Measurements from ENCODE around the gene WIF1. TPM values are rescaled to one million over a fixed set of nuclear protein-coding genes. Genes with fewer than 3 reads are reported as not detected.
A peak's percentile ranks its signal among the peaks of the same experiment; 100 is the strongest.

Gene WIF1
- not detected in 2 replicates for total RNA-seq

DNA sequence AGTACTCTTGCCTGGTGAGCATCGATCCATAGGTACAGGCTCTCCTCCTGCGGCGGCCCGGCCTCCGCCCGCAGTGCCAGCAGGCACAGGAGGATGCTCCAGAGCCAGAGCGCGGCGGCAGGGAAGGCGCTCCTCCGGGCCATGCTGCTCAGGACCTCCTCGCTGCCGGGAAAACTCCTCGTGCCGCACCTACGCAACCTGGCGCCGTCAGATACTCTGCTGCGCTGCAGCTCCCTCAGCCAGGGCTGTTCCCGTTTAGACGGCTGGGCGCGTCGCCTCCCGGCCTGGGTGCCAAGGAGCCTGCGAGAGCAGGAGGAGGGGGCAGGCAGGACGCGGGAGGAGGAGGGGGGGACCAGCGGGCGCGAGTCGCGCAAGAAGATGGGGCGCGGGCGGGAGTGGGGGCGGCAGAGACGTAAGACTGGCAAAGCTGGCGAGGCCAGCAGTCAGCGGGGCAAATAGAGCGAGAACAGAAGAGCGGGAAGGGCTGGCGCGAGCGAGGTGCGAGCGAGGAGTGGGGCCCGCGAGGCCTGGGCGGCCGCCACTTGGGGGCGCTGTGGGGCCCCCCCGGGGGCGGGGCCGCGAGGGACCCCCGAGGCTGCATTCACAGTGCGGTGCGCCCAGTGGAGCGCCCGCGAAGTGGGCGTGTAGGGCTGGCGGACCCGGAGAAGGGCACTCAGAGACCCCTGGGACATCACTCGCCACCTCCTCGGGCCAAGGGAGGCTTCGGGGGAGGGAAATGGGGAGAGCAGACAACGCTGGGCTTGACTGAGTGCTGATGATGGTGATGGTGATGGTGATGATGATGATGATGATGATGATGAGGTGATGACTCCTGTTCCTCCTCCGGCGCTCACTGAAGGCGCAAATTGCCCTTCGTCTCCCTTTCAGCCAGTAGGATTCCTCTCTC is at the start of gene WIF1:
Gene WIF1 (minus strand): TSS at position 257 of the 907 bp plus-strand sequence. CDS start 114 bp downstream, at position 143.
- no peak for DNase-seq (ENCODE audit: low read depth)
- H3K4me3 ChIP-seq (ENCODE audit: low read depth, low read length), result peak within 1 kb of the TSS; percentile 7
- TF ChIP-seq CTCF (IDR thresholded peaks at IDR 0.05; ENCODE audit: insufficient read depth, low read length, poor library complexity, severe bottlenecking), result peak; percentile 4
- H3K36me3 ChIP-seq (ENCODE audit: control insufficient read depth, insufficient read depth, low read length), result no peaks in the 10 kb centered on the region
- peaks cover 31% of the 10 kb centered on the region for H3K27me3 ChIP-seq (ENCODE audit: control insufficient read depth, insufficient read depth, low read length)

DNA sequence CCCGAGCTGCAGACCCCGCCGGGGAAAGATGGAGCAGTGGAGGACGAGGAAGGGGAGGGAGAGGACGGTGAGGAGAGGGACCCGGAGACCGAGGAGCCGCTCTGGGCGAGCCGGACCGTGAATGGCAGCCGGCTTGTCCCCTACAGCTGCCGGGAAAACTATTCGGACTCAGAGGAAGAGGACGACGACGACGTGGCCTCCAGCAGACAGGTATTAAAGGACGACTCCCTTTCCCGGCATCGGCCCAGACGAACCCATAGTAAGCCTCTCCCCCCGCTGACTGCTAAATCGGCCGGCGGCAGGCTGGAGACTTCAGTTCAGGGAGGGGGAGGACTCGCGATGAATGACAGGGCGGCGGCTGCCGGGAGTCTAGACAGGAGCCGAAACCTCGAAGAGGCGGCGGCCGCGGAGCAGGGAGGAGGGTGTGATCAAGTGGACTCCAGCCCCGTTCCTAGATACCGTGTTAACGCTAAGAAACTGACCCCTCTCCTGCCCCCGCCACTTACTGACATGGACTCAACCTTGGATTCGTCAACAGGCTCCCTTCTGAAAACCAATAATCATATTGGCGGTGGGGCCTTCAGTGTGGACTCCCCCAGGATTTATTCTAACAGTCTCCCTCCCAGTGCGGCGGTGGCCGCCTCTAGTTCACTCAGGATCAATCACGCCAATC is 49.2 kb upstream of the WIF1 start:
- Histone ChIP-seq H3K27me3 (ENCODE audit: control insufficient read depth, insufficient read depth, low read length) (no peaks in the 10 kb centered on the region), H3K36me3 (ENCODE audit: control insufficient read depth, insufficient read depth, low read length) (no peaks in the 10 kb centered on the region), H3K4me3 (ENCODE audit: low read depth, low read length) (peak overlapping the region; percentile 97)
- no peak for DNase-seq (ENCODE audit: low read depth)
- no peak for TF ChIP-seq CTCF (IDR thresholded peaks at IDR 0.05; ENCODE audit: insufficient read depth, low read length, poor library complexity, severe bottlenecking)

DNA sequence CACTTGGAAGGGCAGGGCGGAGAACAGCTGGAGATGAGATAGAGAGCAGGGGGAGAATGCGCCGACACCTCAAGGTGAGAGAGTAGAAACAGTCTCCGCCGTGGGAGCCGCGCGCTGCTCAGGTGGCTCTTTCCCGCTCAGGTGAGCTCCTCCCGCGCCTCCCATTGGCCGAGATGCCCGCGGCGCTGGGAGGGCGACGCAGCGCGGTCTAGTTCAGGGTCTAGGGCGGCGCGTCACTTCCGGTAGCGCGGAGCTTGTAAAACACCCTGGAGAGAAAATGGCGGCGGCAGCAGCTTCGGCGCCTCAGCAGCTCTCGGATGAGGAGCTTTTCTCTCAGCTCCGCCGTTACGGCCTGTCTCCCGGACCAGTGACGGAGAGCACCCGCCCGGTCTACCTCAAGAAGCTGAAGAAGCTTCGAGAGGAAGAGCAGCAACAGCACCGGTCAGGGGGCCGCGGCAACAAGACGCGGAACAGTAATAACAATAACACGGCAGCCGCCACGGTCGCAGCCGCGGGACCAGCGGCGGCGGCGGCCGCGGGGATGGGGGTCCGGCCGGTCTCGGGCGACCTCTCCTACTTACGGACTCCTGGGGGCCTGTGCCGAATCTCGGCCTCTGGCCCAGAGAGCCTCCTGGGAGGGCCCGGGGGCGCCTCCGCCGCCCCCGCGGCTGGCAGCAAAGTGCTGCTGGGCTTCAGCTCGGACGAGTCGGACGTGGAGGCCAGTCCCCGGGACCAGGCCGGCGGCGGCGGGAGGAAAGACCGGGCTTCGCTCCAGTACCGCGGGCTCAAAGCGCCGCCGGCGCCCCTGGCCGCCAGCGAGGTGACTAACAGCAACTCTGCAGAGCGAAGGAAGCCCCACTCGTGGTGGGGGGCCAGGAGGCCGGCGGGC is 48.5 kb upstream of the WIF1 start, which contains the start of gene LEMD3:
Gene LEMD3 (plus strand): TSS at position 264 of the 889 bp plus-strand sequence. CDS start 14 bp downstream, at position 278.
- Histone ChIP-seq H3K36me3 (ENCODE audit: control insufficient read depth, insufficient read depth, low read length) (no peaks in the 10 kb centered on the region), H3K4me3 (ENCODE audit: low read depth, low read length) (peak within 1 kb of the TSS; percentile 97), H3K27me3 (ENCODE audit: control insufficient read depth, insufficient read depth, low read length) (no peaks in the 10 kb centered on the region)
- no peak for TF ChIP-seq CTCF (IDR thresholded peaks at IDR 0.05; ENCODE audit: insufficient read depth, low read length, poor library complexity, severe bottlenecking)
- peak; percentile 67 for DNase-seq (ENCODE audit: low read depth)

DNA sequence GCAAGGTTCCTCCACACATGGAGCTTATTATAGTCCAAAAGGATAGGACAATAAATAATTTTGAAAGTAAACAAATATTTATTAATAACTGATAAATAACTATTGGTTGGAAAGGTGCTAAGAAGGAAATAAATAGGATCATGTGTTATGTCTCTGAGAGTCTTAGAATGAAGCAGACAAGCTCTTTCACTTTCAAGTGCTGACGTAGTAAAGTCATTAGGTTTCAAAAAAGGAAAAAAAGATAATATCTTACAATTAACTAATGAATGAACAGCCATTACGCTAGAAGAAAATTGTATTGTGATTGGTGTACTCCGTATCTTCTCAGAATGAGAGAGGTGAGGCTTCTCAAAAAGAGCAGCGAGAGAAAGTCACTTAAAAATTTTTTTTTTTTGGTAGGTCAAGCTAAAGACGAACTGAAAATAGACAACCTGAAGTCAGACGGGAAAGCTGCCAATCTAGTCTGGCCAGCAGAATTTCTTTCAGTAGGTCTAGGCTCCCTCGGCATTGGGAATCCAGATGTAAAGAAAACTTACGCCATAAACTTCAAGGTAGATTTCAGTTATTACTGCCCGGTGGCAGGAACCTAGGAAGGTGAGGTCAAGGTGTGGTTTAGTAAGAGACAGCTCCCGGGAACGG is 47.7 kb upstream of the WIF1 start:
- TF ChIP-seq CTCF (IDR thresholded peaks at IDR 0.05; ENCODE audit: insufficient read depth, low read length, poor library complexity, severe bottlenecking), result no peak
- Histone ChIP-seq H3K36me3 (ENCODE audit: control insufficient read depth, insufficient read depth, low read length) (no peaks in the 10 kb centered on the region), H3K4me3 (ENCODE audit: low read depth, low read length) (peak overlapping the region; percentile 97), H3K27me3 (ENCODE audit: control insufficient read depth, insufficient read depth, low read length) (no peaks in the 10 kb centered on the region)
- no peak for DNase-seq (ENCODE audit: low read depth)

DNA sequence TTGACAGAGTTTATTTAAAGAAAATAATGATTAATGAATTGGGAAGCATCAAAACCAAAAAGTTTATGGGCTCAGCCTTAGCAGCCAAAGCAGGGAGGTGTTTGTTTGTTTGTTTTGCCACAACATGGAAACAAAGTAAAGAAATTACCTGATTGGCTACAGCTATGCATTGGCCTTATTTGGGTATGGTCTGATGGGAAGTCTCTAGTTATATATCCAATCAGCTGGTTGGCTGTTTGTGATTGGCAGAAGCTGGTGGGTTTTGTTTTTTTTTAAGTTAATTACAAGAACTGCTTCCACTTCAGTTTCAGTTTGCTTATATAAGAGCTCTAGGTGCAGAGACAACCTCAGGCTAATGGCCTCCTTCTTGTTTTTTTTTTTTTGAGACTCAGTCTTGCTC is 43.7 kb upstream of the WIF1 start:
- no peak for DNase-seq (ENCODE audit: low read depth)
- no peak overlapping the region for H3K4me3 ChIP-seq (ENCODE audit: low read depth, low read length)
- TF ChIP-seq CTCF (IDR thresholded peaks at IDR 0.05; ENCODE audit: insufficient read depth, low read length, poor library complexity, severe bottlenecking), result no peak
- no peaks in the 10 kb centered on the region for H3K27me3 ChIP-seq (ENCODE audit: control insufficient read depth, insufficient read depth, low read length)
- no peaks in the 10 kb centered on the region for H3K36me3 ChIP-seq (ENCODE audit: control insufficient read depth, insufficient read depth, low read length)
